Transverse colon (tissue), 4 donors: ENCODE results near the gene CBS. TPM values are rescaled to one million over a fixed set of nuclear protein-coding genes. Genes with fewer than 3 reads are reported as not detected.

Experiments used
- DNase-seq: peaks from one replicate; pipeline ENCODE4 v3.0.0-alpha.2; 2019
- H3K27ac ChIP-seq, 4 donors: fragments of 200-600 bp; sonication (generic); 2 replicates each; pipeline ENCODE4 v1.5.1; 2016 to 2018; ENCODE audit warnings: inconsistent platforms in 4 of 4
- H3K27me3 ChIP-seq: fragments of 200-600 bp; sonication (generic); 2 replicates; pipeline ENCODE4 v1.5.1; 2017; ENCODE audit warnings: inconsistent platforms
- H3K36me3 ChIP-seq, 4 donors: fragments of 200-600 bp; sonication (generic); 2 replicates each; pipeline ENCODE4 v1.5.1; 2017 to 2019; ENCODE audit warnings: inconsistent platforms in 4 of 4
- H3K4me1 ChIP-seq, 4 donors: fragments of 200-600 bp; sonication (generic); 2 replicates each; pipeline ENCODE4 v1.5.1; 2017 to 2020; ENCODE audit warnings: inconsistent platforms in 4 of 4
- H3K4me3 ChIP-seq, 4 donors: fragments of 200-600 bp; sonication (generic); 1 replicate in 1 of 4; 2 replicates in 3 of 4; pipeline versions ENCODE4 v1.5.1 to v1.6.1; 2017 to 2019; ENCODE audit warnings: inconsistent platforms in 4 of 4
- H3K9me3 ChIP-seq, 2 donors: fragments of 200-600 bp; sonication (generic); 2 replicates each; pipeline ENCODE4 v1.5.1; 2017 to 2019; ENCODE audit warnings: inconsistent platforms in 2 of 2
- EP300 ChIP-seq: sonication (generic); formaldehyde crosslinking; IDR thresholded peaks from one replicate; pipeline ENCODE4 v1.6.1; 2017; ENCODE audit warnings: antibody characterized with exemption, low read depth
- POLR2A ChIP-seq: fragments of 450-650 bp; IDR thresholded peaks from one replicate; pipeline ENCODE4 v1.6.1; 2016; ENCODE audit warnings: antibody characterized with exemption, mild to moderate bottlenecking, moderate library complexity
- POLR2AphosphoS5 ChIP-seq, 3 donors: sonication (generic); formaldehyde crosslinking; IDR thresholded peaks; one replicate each; pipeline ENCODE4 v1.6.1; 2016; ENCODE audit warnings: antibody characterized with exemption in 3 of 3
- WGBS, 2 donors: methylation state at CpG; one replicate each; pipeline ENCODE4 v1.1.5; 2018; ENCODE audit warnings: low coverage in 1 of 2; 5-methylcytosine and 5-hydroxymethylcytosine counted together
- in situ Hi-C, 4 donors: fragments of 200-750 bp; cut with MboI; loops; one replicate each; pipeline versions ENCODE4 v1.15.0 to v1.15.1; 2017; ENCODE audit warnings: low sequenced_read_pairs in 3 of 4, low pct_ligation_motif_present in 1 of 4, low pct_unique_long_range_greater_than_20kb in 1 of 4
- intact Hi-C: fragments of 100-400 bp; cut with DNase I; formaldehyde crosslinking; loops from one replicate; pipeline ENCODE4 v1.15.1; 2023; ENCODE audit warnings: low total_unique reads
- total RNA-seq, 4 donors: library from RNA; depleted of rRNA; stranded (reverse); fragments of >200 nt; gene quantifications; one replicate each; pipeline ENCODE4 v1.1.0, GENCODE V29; 2016
- TF ChIP-seq, protein P1 (sequence below), 5 experiments: fragments of 200-600 bp in 3 of 5; fragments of 450-650 bp in 2 of 5; sonication (generic) in 3 of 5; IDR thresholded peaks; 1 replicate in 2 of 5; 2 replicates in 3 of 5; pipeline ENCODE4 v1.5.1; 2016 to 2017; ENCODE audit warnings: antibody characterized with exemption in 5 of 5, inconsistent platforms in 3 of 5, mild to moderate bottlenecking in 2 of 5, moderate library complexity in 1 of 5

CBS gene
- total RNA-seq, 4 donors from 2014 or later: 0.40 to 24.3 (median 9.4) TPM

DNA sequence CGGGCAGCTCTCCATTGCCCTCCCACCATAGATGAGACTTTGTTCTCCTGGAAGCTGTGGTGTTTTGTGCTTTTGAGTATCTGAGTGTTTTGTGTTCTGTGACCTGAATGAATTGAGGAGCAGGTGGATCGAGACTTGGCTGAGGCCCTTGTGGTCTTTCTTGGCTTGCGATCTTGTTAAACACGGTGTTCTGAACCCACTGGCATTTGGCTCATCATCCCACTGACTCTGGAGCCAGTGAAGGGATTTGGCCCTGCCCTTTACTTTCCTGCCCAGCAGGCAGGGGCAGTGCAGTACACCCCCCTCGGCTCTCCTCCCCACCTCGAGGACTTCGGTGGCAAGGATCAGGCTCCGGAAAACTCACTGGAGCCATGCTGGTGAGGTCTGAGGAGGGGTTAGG, 70.7 kb downstream of the CBS start:
- no peak for DNase-seq
- 71 to 88% methylated on average over 1 to 8 of the region's 8 CpGs for WGBS, 2 donors
- Histone ChIP-seq H3K27me3 (no peaks in the 10 kb centered on the region), H3K9me3 (peaks cover 2 to 3% of the 10 kb centered on the region in 2 donors), H3K4me1 (peaks cover 0 to 13% (median 7%) of the 10 kb centered on the region in 4 donors), H3K36me3 (no peaks in the 10 kb centered on the region), H3K4me3 (no peak overlapping the region), H3K27ac (no peak overlapping the region)
- TF ChIP-seq EP300 (no peak), POLR2A (no peak), POLR2AphosphoS5 (IDR thresholded peaks at IDR 0.05) (no peak)
- TF ChIP-seq, protein P1, sequence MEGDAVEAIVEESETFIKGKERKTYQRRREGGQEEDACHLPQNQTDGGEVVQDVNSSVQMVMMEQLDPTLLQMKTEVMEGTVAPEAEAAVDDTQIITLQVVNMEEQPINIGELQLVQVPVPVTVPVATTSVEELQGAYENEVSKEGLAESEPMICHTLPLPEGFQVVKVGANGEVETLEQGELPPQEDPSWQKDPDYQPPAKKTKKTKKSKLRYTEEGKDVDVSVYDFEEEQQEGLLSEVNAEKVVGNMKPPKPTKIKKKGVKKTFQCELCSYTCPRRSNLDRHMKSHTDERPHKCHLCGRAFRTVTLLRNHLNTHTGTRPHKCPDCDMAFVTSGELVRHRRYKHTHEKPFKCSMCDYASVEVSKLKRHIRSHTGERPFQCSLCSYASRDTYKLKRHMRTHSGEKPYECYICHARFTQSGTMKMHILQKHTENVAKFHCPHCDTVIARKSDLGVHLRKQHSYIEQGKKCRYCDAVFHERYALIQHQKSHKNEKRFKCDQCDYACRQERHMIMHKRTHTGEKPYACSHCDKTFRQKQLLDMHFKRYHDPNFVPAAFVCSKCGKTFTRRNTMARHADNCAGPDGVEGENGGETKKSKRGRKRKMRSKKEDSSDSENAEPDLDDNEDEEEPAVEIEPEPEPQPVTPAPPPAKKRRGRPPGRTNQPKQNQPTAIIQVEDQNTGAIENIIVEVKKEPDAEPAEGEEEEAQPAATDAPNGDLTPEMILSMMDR (IDR thresholded peaks at IDR 0.05): no peak
- in situ Hi-C loops: no loop called here
- intact Hi-C loops: no loop called here

Other genes starting within 250 kb of the CBS start
- gene WDR4, start 196.3 kb downstream of the CBS start, total RNA-seq: 10 to 100 TPM in 2 of 4 donors, 1 to 10 TPM in 2; 6.6 to 22.7 (median 10.3) TPM
- 10 to 100 TPM; 45.6 to 82.8 (median 64.1) TPM for gene NDUFV3, start 182.5 kb downstream of the CBS start, total RNA-seq
- not detected for gene ERVH48-1, start 150.2 kb downstream of the CBS start, total RNA-seq
- 100 to 1,000 TPM in 1 of 4 donors, 10 to 100 TPM in 2, 1 to 10 TPM in 1; 9.4 to 140 (median 25.1) TPM for gene PKNOX1, start 101.3 kb downstream of the CBS start, total RNA-seq
- 10 to 100 TPM; 34.8 to 62.8 (median 49.8) TPM for gene U2AF1, start 31.7 kb upstream of the CBS start, total RNA-seq
- gene CRYAA, start 93.2 kb upstream of the CBS start, total RNA-seq: not detected